ENCODE measurements around the gene CFAP126. TPM values are rescaled to one million over a fixed set of nuclear protein-coding genes. Genes with fewer than 3 reads are reported as not detected.
"Not testable (repeated sequence)": the region's sequence is repeated elsewhere in the genome, so short reads cannot be mapped to it uniquely, and the experiment has no call there.

Gene CFAP126
- total RNA-seq (2014; rRNA removed; shearing (Covaris generic)): not detected in 2 replicates

GRCh38 chr1:161367684-161368400 lies at the start of gene CFAP126:
Gene CFAP126 (minus strand): TSS chr1:161367876. CDS start chr1:161367868, 8 bp downstream.
- peak; percentile 77 for DNase-seq (ENCODE audit: low read depth)

- DNase-seq (ENCODE audit: low read depth): not testable (repeated sequence)
These were observed 45.4 kb upstream of the CFAP126 start for GRCh38 chr1:161413050-161413449.

GRCh38 chr1:161410636-161410970 lies 42.9 kb upstream of the CFAP126 start:
- DNase-seq (ENCODE audit: low read depth): not testable (repeated sequence)

- DNase-seq (ENCODE audit: low read depth): not testable (repeated sequence)
These were observed 42.4 kb upstream of the CFAP126 start for GRCh38 chr1:161409848-161410635.

GRCh38 chr1:161408429-161409052 lies 40.9 kb upstream of the CFAP126 start:
- no peak for DNase-seq (ENCODE audit: low read depth)

- no peak for DNase-seq (ENCODE audit: low read depth)
These were observed 39.8 kb upstream of the CFAP126 start for GRCh38 chr1:161407451-161407985.

- not testable (repeated sequence) for DNase-seq (ENCODE audit: low read depth)
These were observed 38.9 kb upstream of the CFAP126 start for GRCh38 chr1:161406551-161406950.

- DNase-seq (ENCODE audit: low read depth): no peak
These were observed 36.4 kb upstream of the CFAP126 start for GRCh38 chr1:161404051-161404597.

GRCh38 chr1:161402446-161402845 lies 34.8 kb upstream of the CFAP126 start:
- peak; percentile 33 for DNase-seq (ENCODE audit: low read depth)

- peak; percentile 93 for DNase-seq (ENCODE audit: low read depth)
These were observed 31.8 kb upstream of the CFAP126 start for GRCh38 chr1:161399257-161399998.

- DNase-seq (ENCODE audit: low read depth): no peak
These were observed 31.2 kb upstream of the CFAP126 start for GRCh38 chr1:161398900-161399256.

GRCh38 chr1:161397038-161397437 lies 29.4 kb upstream of the CFAP126 start:
- DNase-seq (ENCODE audit: low read depth): not testable (repeated sequence)

- DNase-seq (ENCODE audit: low read depth): no peak
These were observed 25.5 kb upstream of the CFAP126 start for GRCh38 chr1:161393151-161393550.

- DNase-seq (ENCODE audit: low read depth): no peak
These were observed 23.9 kb upstream of the CFAP126 start for GRCh38 chr1:161391611-161392010.

- not testable (repeated sequence) for DNase-seq (ENCODE audit: low read depth)
These were observed 23.5 kb upstream of the CFAP126 start for GRCh38 chr1:161391136-161391535.

- no peak for DNase-seq (ENCODE audit: low read depth)
These were observed 22.8 kb upstream of the CFAP126 start for GRCh38 chr1:161390559-161390858.

GRCh38 chr1:161389691-161390558 lies 22.2 kb upstream of the CFAP126 start:
- peak; percentile 97 for DNase-seq (ENCODE audit: low read depth)

- DNase-seq (ENCODE audit: low read depth): not testable (repeated sequence)
These were observed 21.5 kb upstream of the CFAP126 start for GRCh38 chr1:161389158-161389557.

- DNase-seq (ENCODE audit: low read depth): no peak
These were observed 21.0 kb upstream of the CFAP126 start for GRCh38 chr1:161388639-161389038.

- peak; percentile 76 for DNase-seq (ENCODE audit: low read depth)
These were observed 14.7 kb upstream of the CFAP126 start for GRCh38 chr1:161382214-161383019.
